ENCODE results near the gene CXCL6.

Gene CXCL6

GRCh38 chr4:73871511-73872310, 35.2 kb downstream of the CXCL6 start:
- TF ChIP-seq CTCF (IDR thresholded peaks at IDR 0.05): no peak
- no peak for TF ChIP-seq ZFX (IDR thresholded peaks at IDR 0.05; ENCODE audit: borderline replicate concordance)
- no peak overlapping the region for H3K27ac ChIP-seq

- no peak overlapping the region for H3K27ac ChIP-seq
- TF ChIP-seq CTCF (IDR thresholded peaks at IDR 0.05) (no peak), ZFX (IDR thresholded peaks at IDR 0.05; ENCODE audit: borderline replicate concordance) (no peak)
These were observed 36.0 kb downstream of the CXCL6 start for GRCh38 chr4:73872316-73873108.

- H3K27ac ChIP-seq: no peak overlapping the region
- TF ChIP-seq ZFX (IDR thresholded peaks at IDR 0.05; ENCODE audit: borderline replicate concordance): no peak
These were observed 37.9 kb downstream of the CXCL6 start for GRCh38 chr4:73874386-73874785.

GRCh38 chr4:73875401-73875800, 38.9 kb downstream of the CXCL6 start:
- H3K27ac ChIP-seq: no peak overlapping the region
- TF ChIP-seq ZFX (IDR thresholded peaks at IDR 0.05; ENCODE audit: borderline replicate concordance) (no peak), CTCF (IDR thresholded peaks at IDR 0.05) (no peak)

- no peak for TF ChIP-seq CTCF (IDR thresholded peaks at IDR 0.05)
- TF ChIP-seq ZFX (IDR thresholded peaks at IDR 0.05; ENCODE audit: borderline replicate concordance): no peak
- H3K27ac ChIP-seq: no peak overlapping the region
These were observed 46.8 kb downstream of the CXCL6 start for GRCh38 chr4:73883306-73883705.

GRCh38 chr4:73885574-73886267, 49.2 kb downstream of the CXCL6 start:
- TF ChIP-seq CTCF (IDR thresholded peaks at IDR 0.05) (no peak), ZFX (IDR thresholded peaks at IDR 0.05; ENCODE audit: borderline replicate concordance) (no peak)
- no peak overlapping the region for H3K27ac ChIP-seq

Measured in 22Rv1 (cell line).